WERI-Rb-1 (cell line): Measurements from ENCODE around the gene SIPA1L2.

ENCODE experiments used
- DNase-seq: peaks from one replicate; pipeline ENCODE4 v3.0.0-alpha.2; 2020
- H3K27ac ChIP-seq: fragments of 250-450 bp; sonication (Bioruptor Pico); 2 replicates; pipeline ENCODE4 v1.5.1; 2020; ENCODE audit warnings: mild to moderate bottlenecking, moderate library complexity
- H3K27me3 ChIP-seq: fragments of 250-450 bp; sonication (Bioruptor Pico); 2 replicates; pipeline ENCODE4 v1.5.1; 2021; ENCODE audit warnings: mild to moderate bottlenecking, low read depth, moderate library complexity; ENCODE audit not compliant: insufficient read depth, severe bottlenecking
- H3K36me3 ChIP-seq: fragments of 250-450 bp; sonication (Bioruptor Pico); 2 replicates; pipeline ENCODE4 v1.5.1; 2020; ENCODE audit warnings: mild to moderate bottlenecking, moderate library complexity
- H3K4me3 ChIP-seq: 2 replicates; pipeline ENCODE4 v1.5.1; 2011; ENCODE audit warnings: low read depth, mild to moderate bottlenecking, control low read depth, low read length
- H3K9me3 ChIP-seq: fragments of 250-450 bp; sonication (Bioruptor Pico); 2 replicates; pipeline ENCODE4 v1.5.1; 2021; ENCODE audit warnings: mild to moderate bottlenecking, moderate library complexity; ENCODE audit not compliant: severe bottlenecking
- TF ChIP-seq, protein P1 (sequence below): IDR thresholded peaks from 2 replicates; pipeline ENCODE4 v1.5.1; 2011; ENCODE audit warnings: low read depth, mild to moderate bottlenecking, control low read depth, inconsistent platforms, low read length

SIPA1L2 gene

DNA sequence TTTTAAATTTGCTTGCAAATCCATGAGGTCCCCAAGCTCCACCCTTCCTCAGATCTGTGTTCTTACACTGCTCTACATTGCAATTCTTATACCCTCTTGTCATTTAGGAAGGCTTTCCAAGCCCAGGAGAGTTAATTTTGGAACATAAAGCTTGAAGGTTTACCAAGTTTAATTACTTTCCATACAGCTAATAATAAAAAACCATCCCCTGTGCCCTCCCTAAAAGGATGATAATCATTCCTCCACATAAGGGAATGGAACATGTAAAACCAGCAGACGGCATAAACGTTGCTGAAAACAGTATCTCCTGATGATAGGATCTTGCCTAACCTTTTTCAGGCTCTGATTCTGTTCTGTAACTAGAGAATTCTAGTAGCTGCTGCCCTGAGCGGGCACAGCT lies 23.9 kb upstream of the SIPA1L2 start:
- no peaks in the 10 kb centered on the region for H3K27me3 ChIP-seq
- H3K27ac ChIP-seq, result no peak overlapping the region
- no peak for DNase-seq
- no peak overlapping the region for H3K4me3 ChIP-seq
- TF ChIP-seq, protein P1, sequence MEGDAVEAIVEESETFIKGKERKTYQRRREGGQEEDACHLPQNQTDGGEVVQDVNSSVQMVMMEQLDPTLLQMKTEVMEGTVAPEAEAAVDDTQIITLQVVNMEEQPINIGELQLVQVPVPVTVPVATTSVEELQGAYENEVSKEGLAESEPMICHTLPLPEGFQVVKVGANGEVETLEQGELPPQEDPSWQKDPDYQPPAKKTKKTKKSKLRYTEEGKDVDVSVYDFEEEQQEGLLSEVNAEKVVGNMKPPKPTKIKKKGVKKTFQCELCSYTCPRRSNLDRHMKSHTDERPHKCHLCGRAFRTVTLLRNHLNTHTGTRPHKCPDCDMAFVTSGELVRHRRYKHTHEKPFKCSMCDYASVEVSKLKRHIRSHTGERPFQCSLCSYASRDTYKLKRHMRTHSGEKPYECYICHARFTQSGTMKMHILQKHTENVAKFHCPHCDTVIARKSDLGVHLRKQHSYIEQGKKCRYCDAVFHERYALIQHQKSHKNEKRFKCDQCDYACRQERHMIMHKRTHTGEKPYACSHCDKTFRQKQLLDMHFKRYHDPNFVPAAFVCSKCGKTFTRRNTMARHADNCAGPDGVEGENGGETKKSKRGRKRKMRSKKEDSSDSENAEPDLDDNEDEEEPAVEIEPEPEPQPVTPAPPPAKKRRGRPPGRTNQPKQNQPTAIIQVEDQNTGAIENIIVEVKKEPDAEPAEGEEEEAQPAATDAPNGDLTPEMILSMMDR, result no peak
- H3K9me3 ChIP-seq, result no peaks in the 10 kb centered on the region
- no peaks in the 10 kb centered on the region for H3K36me3 ChIP-seq

DNA sequence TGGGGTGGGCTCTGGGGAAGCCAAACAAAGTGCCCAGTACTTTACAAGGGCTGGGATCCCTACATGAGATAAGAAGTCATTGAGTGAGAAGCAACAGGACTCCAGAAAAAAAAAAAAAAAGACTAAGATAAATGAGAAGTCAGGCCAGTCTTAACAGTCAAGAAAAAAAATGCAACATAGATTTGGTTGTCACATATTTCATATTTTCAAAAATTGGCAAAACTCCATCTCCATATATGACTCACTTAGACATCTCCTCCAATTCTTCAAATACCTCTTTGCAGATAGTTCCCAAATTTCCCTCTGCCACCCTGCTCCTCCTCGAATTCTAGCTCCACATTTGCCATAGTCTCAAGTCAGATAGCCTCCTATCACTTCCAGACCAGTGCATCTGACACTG lies 20.9 kb upstream of the SIPA1L2 start:
- no peaks in the 10 kb centered on the region for H3K9me3 ChIP-seq
- no peaks in the 10 kb centered on the region for H3K27me3 ChIP-seq
- no peak for DNase-seq
- H3K27ac ChIP-seq, result no peak overlapping the region
- no peak overlapping the region for H3K4me3 ChIP-seq
- TF ChIP-seq, protein P1, result no peak
- H3K36me3 ChIP-seq, result no peaks in the 10 kb centered on the region

DNA sequence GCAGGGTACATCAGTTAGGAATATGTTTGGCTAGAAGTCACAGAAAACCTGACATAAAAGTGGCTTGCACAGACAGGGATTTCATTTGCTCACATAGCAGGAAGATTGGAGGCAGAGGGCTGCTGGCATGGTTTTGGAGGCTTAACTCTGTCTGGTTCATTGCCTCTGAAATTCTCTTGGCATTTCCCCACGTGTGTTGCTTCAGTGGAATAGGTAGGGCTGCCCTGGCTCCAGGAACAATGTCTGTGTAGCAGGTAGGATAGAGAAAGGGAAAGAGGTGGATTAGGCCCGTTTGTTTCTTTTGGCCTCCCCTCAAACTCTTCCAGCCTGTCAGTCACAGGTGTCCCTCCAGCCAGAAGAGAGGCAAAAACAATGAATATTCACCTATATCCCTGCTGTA lies 20.5 kb upstream of the SIPA1L2 start:
- Histone ChIP-seq H3K9me3 (no peaks in the 10 kb centered on the region), H3K27ac (no peak overlapping the region), H3K4me3 (no peak overlapping the region), H3K27me3 (no peaks in the 10 kb centered on the region), H3K36me3 (no peaks in the 10 kb centered on the region)
- TF ChIP-seq, protein P1, result no peak
- DNase-seq, result no peak

DNA sequence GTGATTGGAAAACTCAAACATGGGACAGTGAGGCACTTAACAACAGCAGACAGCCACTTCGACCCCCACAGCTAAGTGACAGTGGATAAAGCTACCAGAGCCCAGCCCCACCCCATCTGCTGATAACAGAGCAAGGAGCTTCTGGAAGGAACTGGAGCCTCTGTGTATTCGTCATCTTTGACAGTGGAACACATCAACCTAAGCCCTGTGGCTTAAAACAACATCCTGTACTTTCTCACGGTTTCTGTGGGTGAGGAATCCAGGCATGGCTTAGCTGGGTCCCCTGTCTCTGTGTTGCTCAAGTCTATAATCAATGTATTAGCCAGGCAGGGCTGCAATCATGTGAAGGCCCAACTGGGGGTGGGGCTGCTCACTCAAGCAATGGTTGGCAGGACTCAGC lies 18.4 kb upstream of the SIPA1L2 start:
- DNase-seq, result peak; percentile 72
- no peaks in the 10 kb centered on the region for H3K9me3 ChIP-seq
- no peak overlapping the region for H3K27ac ChIP-seq
- no peaks in the 10 kb centered on the region for H3K36me3 ChIP-seq
- TF ChIP-seq, protein P1, result no peak
- H3K27me3 ChIP-seq, result no peaks in the 10 kb centered on the region
- H3K4me3 ChIP-seq, result no peak overlapping the region

DNA sequence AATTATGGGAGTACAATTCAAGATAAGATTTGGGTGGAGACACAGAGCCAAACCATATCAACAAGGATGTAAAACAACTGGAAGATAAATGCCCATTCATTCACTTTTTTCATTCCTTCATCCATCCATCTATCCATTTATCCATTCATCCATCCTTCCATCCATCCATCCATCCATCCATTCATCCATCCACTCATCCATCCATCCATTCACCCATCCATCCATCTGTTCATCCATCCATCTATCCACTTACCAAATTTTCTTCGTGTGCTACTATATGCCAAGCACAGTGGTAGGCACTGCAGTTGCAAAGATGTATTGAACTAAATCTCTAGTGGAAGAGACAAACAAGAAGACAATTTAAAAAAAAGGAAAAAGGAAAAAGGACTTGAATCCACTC lies 14.3 kb upstream of the SIPA1L2 start:
- Histone ChIP-seq H3K36me3 (no peaks in the 10 kb centered on the region), H3K4me3 (no peak overlapping the region), H3K27me3 (no peaks in the 10 kb centered on the region), H3K27ac (no peak overlapping the region), H3K9me3 (no peaks in the 10 kb centered on the region)
- no peak for DNase-seq
- TF ChIP-seq, protein P1, result no peak

DNA sequence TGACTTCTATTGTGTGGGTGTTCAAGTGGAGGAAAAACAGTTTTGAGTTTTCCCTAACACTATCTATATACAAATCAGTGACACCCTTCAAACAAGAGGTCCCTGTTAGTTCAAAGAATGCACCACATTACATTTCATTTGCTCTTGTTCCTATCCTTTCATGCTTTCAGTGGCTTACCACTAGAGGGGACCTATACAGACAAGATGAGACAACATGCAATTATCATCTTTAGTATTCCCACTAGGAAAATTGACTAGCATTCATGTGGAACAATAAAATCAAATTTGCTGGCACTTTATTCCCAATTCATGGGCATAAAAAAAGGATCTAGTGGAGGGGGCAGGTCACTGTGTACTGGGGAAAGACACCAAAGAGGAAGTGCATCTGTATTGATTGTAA lies 13.3 kb upstream of the SIPA1L2 start:
- TF ChIP-seq, protein P1, result no peak

More for the DNA sequence above, 13.3 kb upstream of the SIPA1L2 start:
- no peaks in the 10 kb centered on the region for H3K27me3 ChIP-seq
- no peak for DNase-seq
- H3K4me3 ChIP-seq, result no peak overlapping the region
- no peaks in the 10 kb centered on the region for H3K9me3 ChIP-seq
- no peak overlapping the region for H3K27ac ChIP-seq
- no peaks in the 10 kb centered on the region for H3K36me3 ChIP-seq
